NK-92 treated with Interleukin-12 subunit alpha and Interleukin-12 subunit beta, amount 100 ng/mL, for 24 hours (cell line): ENCODE results near the gene TMEM54.
"Not testable (repeated sequence)": the region's sequence is repeated elsewhere in the genome, so short reads cannot be mapped to it uniquely, and the experiment has no call there.

Source experiments
- DNase-seq: peaks from one replicate; lab custom pipeline; 2025; lab: John Stamatoyannopoulos, UW

Gene TMEM54

DNA sequence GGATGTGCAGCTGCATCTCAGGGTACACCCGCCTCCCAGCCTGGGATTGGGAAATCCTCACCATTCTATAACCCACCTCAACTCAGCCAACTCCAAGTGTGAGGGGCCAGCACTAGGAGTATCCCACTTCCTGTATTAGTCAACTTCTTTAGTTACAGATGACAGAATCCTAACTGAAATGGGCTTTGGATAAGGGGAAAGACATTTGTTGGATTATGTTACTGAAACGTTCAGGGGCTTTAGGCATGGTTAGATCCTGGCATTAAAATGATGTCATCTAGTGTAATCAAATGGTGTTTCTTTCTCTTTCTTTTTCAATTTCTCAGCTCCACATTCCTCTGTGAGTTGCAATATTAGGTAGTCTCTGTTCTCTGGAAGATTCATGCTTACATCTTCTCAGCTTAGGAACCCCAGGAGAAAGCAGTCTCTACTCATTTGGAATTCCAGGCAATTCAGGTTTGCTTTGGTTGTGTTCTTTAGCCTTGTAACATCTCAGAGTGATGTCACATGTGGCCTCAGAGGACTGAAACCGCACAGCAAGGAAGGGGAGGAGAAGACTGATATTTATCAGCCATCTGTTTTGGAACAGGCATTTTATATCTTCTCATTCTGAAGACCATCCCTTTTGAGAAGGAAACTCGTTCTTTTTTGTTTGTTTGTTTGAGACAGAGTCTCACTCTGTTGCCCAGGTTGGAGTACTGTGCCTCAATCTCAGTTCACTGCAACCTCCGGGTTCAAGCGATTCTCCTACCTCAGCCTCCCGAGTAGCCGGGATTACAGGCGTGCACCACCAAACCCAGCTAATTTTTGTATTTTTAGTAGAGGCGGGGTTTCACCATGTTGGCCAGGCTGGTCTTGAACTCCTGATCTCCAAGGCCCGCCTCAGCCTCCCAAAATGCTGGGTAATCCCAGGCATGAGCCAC is 18.9 kb upstream of the TMEM54 start:
- no peak for DNase-seq

DNA sequence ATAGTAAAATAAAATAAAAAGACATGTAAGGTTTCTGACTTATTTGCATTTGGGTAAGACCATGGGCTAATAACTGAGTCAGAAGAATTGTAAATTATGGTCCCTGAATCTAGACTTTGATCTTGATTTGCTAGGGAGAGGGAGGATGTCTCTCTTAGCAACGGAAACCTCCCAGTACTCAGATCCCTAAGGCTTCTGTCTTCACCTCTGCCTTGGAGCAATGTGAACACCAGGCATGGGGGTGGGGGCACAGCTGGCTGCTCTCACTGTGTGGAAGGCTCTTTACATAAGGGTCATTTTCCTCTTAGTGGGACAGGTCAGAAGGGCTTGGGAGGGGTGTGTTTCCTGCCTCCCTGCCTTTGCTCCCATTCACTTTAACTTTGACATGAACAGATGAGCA is 17.0 kb upstream of the TMEM54 start:
- DNase-seq: no peak

DNA sequence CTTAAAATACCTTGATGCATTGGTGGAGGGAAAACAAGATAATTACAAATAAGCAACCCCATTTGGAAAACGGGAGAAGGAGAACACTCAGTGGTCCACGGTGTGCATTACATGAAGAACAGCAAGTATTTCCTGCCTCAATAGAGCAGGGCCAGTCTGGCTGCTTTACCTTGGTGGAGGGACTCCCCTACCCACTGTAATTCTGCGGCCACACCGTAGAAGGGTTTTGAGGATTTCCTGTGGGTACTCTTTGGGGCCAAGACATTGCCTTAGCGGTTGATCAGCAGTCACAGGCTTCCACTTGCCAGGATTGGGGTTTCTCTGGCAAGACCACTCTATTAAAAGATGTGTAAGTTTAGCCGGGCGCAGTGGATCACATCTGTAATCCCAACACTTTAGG is 16.3 kb upstream of the TMEM54 start:
- DNase-seq: peak; percentile 18

DNA sequence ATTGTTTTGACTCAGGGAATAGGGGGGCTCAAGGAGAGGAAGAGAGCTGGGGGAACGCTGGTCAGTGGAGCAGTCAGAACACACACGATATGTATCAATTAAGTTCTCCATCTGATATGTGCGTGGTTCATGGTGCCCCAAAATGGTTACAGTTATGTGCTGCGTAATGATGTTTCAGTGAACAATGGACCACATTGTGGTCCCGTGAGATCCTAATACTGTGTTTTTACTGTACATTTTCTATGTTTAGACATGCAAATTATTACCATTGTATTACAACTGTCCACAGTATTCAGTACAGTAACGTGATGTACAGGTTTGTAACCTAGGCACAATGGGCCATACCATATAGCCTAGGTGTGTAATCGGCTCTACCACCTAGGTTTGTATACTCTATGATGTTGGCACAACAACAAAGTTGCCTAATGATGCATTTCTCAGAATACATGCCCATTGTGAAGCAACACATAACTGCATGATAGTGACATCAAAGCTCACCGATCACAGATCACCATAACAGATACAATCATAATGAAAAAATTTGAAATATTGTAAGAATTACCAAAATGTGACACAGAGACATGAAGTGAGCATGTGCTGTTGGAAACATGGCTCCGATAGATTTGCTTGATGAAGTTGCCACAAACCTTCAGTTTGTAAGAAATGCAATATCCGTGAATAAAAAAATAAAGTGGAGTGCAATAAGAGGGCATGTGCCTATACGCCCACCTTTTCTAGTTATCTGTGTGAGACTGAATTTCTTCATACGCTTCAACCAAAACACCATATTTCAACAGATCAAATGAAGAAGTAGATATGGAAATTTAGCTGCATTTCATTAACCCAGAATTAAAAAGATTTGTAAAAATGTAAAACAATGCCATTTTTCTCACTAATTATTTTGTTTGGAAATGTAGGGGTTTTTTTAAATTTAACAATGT is 14.8 kb upstream of the TMEM54 start:
- no peak for DNase-seq

DNA sequence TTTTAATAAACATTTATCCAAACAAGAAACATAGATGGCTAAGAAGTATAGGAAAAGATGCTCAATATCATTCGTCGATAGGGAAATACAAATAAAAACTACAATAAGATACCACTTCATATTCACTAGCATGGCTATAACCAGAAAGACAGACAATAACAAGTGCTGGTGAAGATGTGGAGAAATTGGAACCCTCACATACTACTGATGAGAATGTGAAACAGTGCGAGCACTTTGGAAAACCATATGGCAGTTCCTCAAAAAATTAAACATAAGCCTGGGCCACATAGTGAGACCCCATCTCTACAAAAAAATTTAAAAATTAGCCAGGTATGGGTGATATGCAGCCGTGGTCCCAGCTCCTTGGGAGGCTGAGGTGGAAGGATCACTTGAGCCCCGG is 9.1 kb upstream of the TMEM54 start:
- no peak for DNase-seq

DNA sequence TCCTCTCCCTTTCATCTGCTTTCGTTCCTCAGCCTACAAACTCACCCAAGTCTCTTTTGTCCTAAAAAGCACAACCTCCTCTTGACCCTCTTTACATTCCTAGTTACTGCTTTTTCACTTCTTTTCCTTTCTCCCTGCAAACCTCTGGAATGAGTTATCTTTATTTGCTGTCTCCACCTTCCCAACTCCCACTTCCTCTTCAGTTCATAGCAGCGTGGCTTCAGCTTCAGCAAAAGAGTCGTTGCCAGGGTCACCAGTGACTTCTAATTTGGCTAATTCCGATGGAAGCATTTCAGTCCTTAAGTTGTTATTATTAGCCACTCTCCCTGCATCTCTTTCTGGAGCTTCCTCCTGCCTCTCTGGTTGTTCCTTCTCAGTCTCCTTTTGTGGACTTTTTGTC is 6.2 kb upstream of the TMEM54 start:
- no peak for DNase-seq

DNA sequence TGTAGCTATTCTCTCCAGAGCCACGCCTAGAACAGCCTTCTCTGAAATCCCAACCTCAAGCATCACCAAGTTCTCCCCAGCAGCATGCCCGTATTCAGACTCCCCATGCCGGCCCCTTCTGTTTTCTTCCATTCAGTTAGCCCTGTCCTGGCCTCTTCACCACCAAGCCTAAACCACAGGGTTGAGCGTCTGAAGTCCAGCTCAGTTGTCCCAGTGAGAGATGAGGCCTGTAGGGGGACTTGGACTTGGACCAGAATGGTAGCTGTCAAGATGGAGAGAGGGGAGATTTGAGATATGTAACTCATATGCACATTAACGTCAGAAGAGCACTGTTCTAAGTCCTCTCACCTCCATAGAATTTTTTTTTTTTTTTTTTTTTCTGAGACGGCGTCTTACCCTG is 5.5 kb upstream of the TMEM54 start:
- no peak for DNase-seq

DNA sequence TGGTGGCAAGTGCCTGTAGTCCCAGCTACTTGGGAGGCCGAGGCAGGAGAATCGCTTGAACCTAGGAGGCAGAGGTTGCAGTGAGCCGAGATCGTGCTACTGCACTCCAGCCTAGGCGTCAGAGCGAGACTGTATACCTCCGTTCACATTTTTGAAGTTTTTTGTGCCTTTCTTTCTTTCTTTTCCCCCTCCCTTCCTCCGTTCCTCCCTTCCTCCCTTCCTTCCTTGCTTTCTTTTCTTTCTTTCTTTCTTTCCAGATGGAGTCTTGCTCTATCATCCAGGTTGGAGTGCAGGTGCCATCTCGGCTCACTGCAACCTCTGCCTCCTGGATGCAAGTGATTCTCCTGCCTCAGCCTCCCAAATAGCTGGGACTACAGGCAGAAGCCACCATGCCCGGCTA is 4.4 kb upstream of the TMEM54 start:
- not testable (repeated sequence) for DNase-seq

DNA sequence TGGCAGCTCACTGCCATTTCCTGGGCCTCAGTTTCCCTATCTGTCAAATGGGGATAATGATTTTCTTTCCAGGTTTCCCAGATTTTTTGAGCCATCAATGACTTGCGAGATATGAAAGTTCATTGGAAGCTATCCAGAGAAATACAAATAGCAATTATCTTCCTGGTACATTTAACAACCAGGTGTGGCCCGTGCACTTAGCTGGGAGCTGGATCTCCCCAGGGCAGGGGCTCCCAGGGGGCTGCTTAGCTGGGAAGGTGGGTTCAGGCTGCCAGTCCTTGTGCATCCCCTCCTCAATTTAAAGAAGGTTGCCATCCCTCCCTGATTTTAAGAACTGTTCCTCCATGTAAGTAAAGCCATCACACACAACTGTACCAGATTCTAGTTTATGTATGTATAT is 3.6 kb upstream of the TMEM54 start:
- no peak for DNase-seq

DNA sequence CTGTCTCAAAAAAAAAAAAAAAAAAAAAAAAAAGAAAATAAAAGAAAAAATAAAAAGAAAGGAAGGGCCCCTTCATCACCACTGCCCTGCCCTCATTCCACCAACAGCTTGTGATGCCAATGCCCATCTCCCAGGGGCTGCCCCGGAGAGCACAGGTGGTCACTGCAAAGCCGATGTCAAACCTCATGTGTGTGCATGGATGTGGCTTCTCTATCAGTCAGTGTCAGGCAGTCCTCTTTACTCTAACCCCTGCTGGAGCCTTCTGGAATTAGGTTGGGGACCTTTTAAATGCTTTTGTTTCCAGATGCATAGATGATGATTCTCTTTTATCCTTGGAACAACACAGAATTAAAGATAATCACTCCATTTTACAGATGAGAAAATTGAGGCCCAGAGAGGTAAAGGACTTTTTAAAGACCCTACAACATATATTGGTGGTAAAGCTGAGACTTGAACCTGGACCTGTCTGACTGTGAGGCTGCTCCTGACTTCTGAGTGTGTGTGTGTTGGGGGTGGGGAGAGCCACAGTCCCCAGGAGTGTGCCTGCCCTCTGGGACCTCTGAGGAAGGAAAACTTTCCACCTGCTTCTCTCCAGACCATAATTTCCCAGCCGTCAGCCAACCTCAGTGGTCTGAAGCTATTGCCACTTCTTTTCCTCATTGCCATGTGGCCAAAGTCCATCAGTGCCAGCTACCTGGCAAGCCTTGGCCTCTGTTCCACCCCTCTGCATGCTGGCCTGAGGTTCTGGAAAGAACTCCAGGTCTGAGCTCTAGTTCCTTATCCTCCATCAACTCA is 3.0 kb upstream of the TMEM54 start:
- DNase-seq: no peak

DNA sequence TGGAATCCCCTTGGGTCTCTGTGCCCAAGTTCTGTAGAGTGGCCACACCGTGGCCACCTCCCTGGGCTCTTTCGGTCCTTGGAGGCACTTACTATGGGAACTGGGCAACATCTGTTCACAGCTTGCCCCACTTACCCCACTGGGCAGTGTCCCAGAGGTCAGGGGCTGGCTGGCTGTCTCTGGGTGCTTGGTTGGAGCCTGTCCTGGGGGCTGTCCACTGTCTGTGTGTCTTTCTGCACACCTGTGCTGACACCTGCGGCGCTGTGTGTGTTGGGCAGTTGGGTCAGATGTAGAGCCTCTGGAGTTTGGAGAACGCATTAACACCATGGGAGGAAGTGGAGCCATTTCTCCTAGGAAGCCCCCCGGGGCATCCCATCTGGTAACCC is 1.3 kb upstream of the TMEM54 start:
- no peak for DNase-seq

DNA sequence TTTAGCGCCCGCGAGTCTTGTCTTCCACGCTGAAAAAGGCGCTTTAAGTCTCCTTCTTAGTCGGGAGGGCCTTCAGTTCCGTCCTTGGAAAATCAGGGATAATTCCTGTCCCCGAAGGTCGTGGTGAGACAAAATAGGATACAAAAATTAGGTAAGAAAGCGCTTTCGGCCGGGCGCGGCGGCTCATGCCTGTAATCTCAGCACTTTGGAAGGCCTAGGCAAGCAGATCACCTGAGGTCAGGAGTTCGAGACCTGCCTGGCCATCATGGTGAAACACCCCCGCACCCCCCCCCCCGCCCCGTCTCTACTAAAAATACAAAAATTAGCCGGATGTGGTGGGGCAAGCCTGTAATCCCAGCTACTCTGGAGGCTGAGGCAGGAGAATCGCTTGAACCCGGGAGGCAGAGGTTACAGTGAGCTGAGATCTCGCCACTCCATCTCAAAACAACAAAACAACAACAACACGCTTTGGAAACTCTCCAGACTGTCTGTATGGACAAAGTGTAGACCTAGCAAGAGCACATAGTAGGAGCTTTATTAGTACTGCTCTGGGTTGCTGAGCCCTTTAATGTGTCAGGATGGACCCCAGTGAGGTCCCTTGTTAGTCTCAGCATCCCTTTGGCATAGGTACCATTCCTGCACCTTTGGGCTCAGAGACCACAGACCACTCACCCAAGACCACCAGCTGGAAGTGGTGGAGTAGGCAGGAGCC is 790 bp upstream of the TMEM54 start:
- DNase-seq: no peak

DNA sequence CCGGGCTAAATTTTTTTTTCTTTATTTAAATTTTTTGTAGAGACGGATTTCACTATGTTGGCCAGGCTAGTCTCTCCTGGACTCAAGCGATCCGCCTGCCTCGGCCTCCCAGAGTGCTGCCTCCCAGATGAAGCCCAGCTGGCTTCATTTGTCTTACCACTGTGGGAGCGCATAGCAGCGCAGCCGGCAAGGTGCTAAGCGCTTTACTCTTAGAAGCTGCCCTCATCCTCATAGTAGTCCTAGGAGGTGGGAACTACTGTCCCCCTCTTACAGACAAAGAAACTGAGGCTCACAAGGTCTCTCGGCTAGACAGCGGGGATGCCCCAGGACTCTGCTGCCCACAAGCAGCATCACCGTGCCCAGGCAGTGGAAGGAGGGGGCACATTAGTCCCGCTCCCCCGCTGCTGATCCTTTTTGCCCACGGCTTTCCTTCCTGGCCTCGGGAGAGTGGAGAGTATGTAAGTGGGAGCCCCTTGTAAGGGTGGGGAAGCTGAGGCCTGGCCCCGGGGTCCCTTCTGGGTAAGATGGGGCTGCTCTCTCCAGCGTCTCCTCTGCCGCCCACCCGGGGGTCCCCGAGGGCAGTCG is 726 bp downstream of the TMEM54 start:
- DNase-seq: no peak

DNA sequence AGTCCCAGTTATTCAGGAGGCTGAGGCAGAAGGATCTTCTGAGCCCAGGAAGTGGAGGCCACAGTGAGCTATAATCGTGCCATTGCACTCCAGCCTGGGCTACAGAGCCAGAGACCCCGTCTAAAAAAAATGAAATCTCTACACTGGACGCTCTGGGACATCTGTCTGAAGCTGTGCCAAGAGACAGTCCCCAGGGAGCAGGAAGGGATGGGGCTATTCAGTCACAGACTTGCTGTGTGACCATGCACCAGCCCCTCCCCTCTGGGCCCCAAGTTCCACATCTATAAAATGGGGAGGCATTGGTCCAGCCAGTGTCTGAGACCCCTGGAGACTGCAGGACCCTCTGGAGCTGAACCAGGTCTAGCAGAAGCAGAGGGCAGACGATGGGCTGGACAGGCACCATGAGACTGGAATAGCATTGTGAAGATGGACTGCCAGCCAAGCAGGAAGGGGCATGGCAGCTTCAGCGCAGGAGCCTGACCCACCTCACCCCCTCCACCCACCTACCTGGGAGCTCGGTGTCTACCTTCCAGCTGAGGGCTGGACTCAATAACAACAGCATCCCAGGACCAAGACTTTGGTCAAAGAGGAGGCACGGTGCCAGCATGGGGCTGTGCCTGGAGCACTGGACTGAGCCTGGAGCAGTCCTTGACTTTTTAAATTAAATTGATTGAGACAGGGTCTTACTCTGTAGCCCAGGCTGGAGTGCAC is 1.4 kb downstream of the TMEM54 start:
- DNase-seq: no peak

DNA sequence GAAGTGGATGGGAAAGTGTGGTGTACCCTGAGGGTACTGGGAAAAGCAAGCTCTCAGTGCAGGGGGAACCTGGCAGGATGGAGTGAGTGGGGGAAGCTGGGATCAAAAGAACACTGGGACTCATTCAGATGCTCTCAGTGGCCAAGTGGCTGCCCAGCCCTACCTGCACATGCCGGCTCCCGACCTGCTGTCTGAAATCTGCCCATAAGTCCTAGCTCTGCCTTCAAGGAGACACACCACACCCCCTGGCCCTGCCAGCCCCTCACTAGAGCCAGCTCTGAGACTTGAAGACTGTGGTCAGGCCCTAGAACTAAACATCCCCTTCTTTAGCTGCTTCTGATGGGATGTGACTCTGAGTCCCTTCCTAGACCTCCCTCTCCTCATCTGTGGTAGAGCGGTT is 2.2 kb downstream of the TMEM54 start:
- DNase-seq: no peak

DNA sequence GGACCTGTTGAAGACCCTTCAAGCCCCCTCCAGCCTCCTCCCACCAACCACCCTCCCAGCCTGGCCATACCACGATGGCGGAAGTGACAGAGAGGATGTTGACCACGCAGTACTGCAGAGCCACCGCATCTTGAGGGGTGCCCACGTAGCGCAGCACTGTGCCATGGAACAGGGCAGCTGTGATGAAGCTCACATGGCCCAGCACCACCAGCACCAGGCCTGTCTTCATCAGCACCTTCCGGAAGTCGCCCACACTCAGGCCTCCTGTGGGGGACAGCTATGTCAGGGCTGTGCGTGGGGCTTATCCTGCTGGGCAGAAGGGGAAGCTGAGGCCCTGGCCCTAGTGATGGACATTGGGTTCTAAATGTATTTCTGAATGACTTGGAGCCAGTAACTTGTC is 3.1 kb downstream of the TMEM54 start:
- no peak for DNase-seq

DNA sequence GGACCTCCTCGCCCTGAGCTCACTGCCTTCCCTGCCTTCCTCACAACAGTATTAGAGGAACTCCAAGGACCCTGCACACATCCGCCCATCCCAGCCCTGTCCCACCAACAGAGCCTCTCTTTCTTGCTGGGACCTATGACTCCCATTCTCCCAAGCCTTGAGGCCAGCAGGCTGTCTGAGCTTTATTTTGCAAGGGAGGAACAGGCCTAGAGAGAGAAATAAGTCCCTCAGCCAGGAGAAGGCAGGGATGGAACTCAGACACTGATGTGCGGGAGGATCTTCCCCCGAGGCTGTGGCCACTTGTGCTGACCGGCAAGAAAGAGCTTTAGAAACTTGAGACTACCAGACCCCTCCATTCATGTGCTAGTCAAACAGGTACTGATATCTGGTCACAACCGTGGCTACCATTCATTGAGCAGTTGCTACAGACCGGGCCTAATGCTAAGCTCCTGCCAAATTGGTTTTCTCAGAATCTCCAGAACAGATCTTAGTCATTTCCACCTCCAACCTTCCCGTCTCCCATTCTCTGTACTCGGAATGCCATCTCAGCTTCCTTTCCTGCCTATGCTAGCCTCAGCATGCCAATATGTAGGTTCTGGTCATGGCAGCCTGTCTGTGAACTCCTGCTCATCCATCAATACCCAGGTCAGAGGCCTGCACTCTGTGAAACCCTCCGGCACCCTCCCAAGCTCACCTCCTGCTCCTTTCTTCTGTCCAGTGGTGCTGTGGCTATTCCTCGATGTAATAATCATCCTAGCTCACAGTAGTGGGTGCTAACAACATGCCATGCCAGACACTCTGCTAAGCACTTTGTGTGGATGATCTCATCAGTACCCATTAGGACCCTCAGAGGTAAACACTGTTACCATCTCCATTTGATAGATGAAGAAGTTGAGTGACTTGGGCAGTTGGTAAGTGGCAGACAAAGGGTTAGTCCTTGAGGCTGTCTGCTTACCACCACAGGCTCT is 3.8 kb downstream of the TMEM54 start:
- no peak for DNase-seq

DNA sequence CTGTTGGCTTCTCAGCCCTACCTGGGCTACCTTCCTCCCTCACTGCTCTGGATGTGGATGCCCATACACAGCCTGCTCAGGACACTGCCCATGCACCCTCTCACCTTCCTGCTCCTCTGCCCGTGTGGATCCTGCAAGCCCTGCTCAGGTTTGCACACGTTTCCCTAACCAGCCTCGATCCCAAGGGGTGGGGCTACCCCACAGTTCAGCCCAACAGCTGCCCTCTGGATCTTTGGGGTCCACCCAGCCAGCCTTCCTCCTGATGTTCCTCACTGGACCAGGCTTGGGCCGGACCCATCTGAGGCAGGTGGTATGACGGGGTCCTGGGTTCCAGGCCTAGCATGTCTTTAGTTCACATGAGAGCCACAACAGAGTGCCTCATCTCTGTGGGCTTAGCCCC is 4.7 kb downstream of the TMEM54 start:
- DNase-seq: no peak
